H1 (cell line): Measurements from ENCODE around the gene MBP. TPM values are rescaled to one million over a fixed set of nuclear protein-coding genes. Genes with fewer than 3 reads are reported as not detected.

Source experiments
- CTCF ChIA-PET: fragments of 300-600 bp; sonication (Branson Sonifier 250); formaldehyde crosslinking; loops from one replicate; lab custom pipeline; 2021; ENCODE audit not compliant: partially characterized antibody; lab: Charles Lee
- POLR2A ChIA-PET: fragments of 300-600 bp; sonication (Branson Sonifier 250); formaldehyde crosslinking; loops from one replicate; lab custom pipeline; 2021; ENCODE audit warnings: inconsistent platforms; ENCODE audit not compliant: partially characterized antibody; lab: Charles Lee
- DNase-seq, 2 experiments: peaks; one replicate each; pipeline versions ENCODE4 v3.0.0 to v3.0.0-alpha.2; 2010 to 2022; ENCODE audit warnings: low spot score in 2 of 2, low read depth in 1 of 2, mixed read lengths in 1 of 2
- FAIRE-seq: peaks from 2 replicates; lab custom pipeline; 2011; peaks lifted over from hg19 to GRCh38; lab: Jason Lieb, UNC
- H2AFZ ChIP-seq: 2 replicates; pipeline ENCODE4 v1.8.1; 2012; ENCODE audit warnings: low read length, inconsistent platforms
- H2AK5ac ChIP-seq: 2 replicates; pipeline ENCODE4 v1.6.1; 2013; ENCODE audit warnings: low read depth, low read length
- H2BK120ac ChIP-seq: replicated peaks from 2 replicates; pipeline ENCODE3; 2013; ENCODE audit warnings: low read depth, low read length, inconsistent platforms
- H2BK12ac ChIP-seq: 2 replicates; pipeline ENCODE4 v1.6.1; 2013; ENCODE audit warnings: low read depth, low read length
- H2BK15ac ChIP-seq: 2 replicates; pipeline ENCODE4 v1.6.1; 2013; ENCODE audit warnings: low read length
- H2BK20ac ChIP-seq: 2 replicates; pipeline ENCODE4 v1.6.1; 2013; ENCODE audit warnings: low read length
- H2BK5ac ChIP-seq: 2 replicates; pipeline ENCODE4 v1.6.1; 2013; ENCODE audit warnings: low read depth, low read length
- H3K14ac ChIP-seq: 2 replicates; pipeline ENCODE4 v1.6.1; 2013; ENCODE audit warnings: inconsistent platforms; ENCODE audit not compliant: insufficient read length
- H3K18ac ChIP-seq: 2 replicates; pipeline ENCODE4 v1.6.1; 2013; ENCODE audit warnings: low read length; ENCODE audit errors: extremely low read depth
- H3K23ac ChIP-seq: 2 replicates; pipeline ENCODE4 v1.6.1; 2013; ENCODE audit warnings: inconsistent platforms; ENCODE audit not compliant: insufficient read length
- H3K23me2 ChIP-seq: 2 replicates; pipeline ENCODE4 v1.6.1; 2013; ENCODE audit warnings: low read depth, low read length
- H3K27ac ChIP-seq: 2 replicates; pipeline ENCODE4 v1.6.1; 2011; ENCODE audit warnings: low read depth, low read length, inconsistent platforms
- H3K27me3 ChIP-seq, 4 experiments: replicated peaks in 1 of 4; 1 replicate in 1 of 4; 2 replicates in 3 of 4; pipeline versions ENCODE4 v1.6.1 to v1.8.1; 2011 to 2013; ENCODE audit warnings: low read length in 3 of 4, mild to moderate bottlenecking in 3 of 4, inconsistent platforms in 2 of 4, mixed read lengths in 2 of 4, moderate library complexity in 1 of 4; ENCODE audit not compliant: control insufficient read depth in 3 of 4, insufficient read depth in 3 of 4; ENCODE audit errors: extremely low read depth in 1 of 4
- H3K36me3 ChIP-seq, 4 experiments: 2 replicates each; pipeline versions ENCODE4 v1.6.1 to v1.8.1; 2011 to 2013; ENCODE audit warnings: mild to moderate bottlenecking in 4 of 4, low read length in 3 of 4, moderate library complexity in 2 of 4, control low read depth in 1 of 4, inconsistent platforms in 1 of 4; ENCODE audit not compliant: insufficient read depth in 4 of 4, control insufficient read depth in 2 of 4
- H3K4ac ChIP-seq: replicated peaks from 2 replicates; pipeline ENCODE3; 2013; ENCODE audit warnings: low read length, low read depth, mixed read lengths, inconsistent platforms; ENCODE audit not compliant: insufficient read length
- H3K4me1 ChIP-seq, 4 experiments: replicated peaks in 1 of 4; 1 replicate in 1 of 4; 2 replicates in 3 of 4; pipeline versions ENCODE4 v1.6.1 to v1.8.1; 2011 to 2013; ENCODE audit warnings: low read length in 3 of 4, inconsistent platforms in 2 of 4, mixed read lengths in 1 of 4; ENCODE audit not compliant: insufficient read depth in 4 of 4, control insufficient read depth in 3 of 4
- H3K4me2 ChIP-seq, 2 experiments: 2 replicates each; pipeline versions ENCODE4 v1.6.1 to v1.8.1; 2011 to 2013; ENCODE audit warnings: low read depth in 2 of 2, low read length in 2 of 2, control low read depth in 1 of 2, inconsistent platforms in 1 of 2, mild to moderate bottlenecking in 1 of 2; ENCODE audit not compliant: insufficient read depth in 1 of 2
- H3K4me3 ChIP-seq, 4 experiments: fragments of 200-600, 300-600 bp in 1 of 4; sonication (generic), shearing (Covaris generic), sonication (Bioruptor Twin) in 1 of 4; 2 replicates each; pipeline versions ENCODE4 v1.5.1 to v1.8.1; 2011 to 2016; ENCODE audit warnings: low read length in 4 of 4, low read depth in 3 of 4, control low read depth in 2 of 4, inconsistent platforms in 2 of 4, mild to moderate bottlenecking in 2 of 4, mixed read lengths in 1 of 4, moderate library complexity in 1 of 4; ENCODE audit not compliant: insufficient read depth in 2 of 4; ENCODE audit errors: extremely low read depth in 1 of 4
- H3K56ac ChIP-seq: replicated peaks from 2 replicates; pipeline ENCODE3; 2013; ENCODE audit warnings: low read depth, mild to moderate bottlenecking, mixed read lengths, low read length, inconsistent platforms; ENCODE audit not compliant: insufficient read length
- H3K79me1 ChIP-seq: 2 replicates; pipeline ENCODE4 v1.6.1; 2013; ENCODE audit warnings: low read depth, low read length, control low read depth
- H3K79me2 ChIP-seq, 2 experiments: 2 replicates each; pipeline versions ENCODE4 v1.6.1 to v1.8.1; 2012 to 2013; ENCODE audit warnings: low read length in 2 of 2, mild to moderate bottlenecking in 2 of 2, inconsistent platforms in 1 of 2; ENCODE audit not compliant: insufficient read depth in 2 of 2, control insufficient read depth in 1 of 2
- H3K9ac ChIP-seq, 4 experiments: replicated peaks in 1 of 4; 1 replicate in 1 of 4; 2 replicates in 3 of 4; pipeline versions ENCODE4 v1.6.1 to v1.8.1; 2011 to 2013; ENCODE audit warnings: low read depth in 3 of 4, low read length in 3 of 4, control low read depth in 2 of 4, mild to moderate bottlenecking in 2 of 4, moderate library complexity in 2 of 4, inconsistent platforms in 1 of 4; ENCODE audit errors: extremely low read depth in 1 of 4
- H3K9me3 ChIP-seq, 2 experiments: 2 replicates each; pipeline versions ENCODE4 v1.6.1 to v1.8.1; 2012 to 2013; ENCODE audit warnings: mild to moderate bottlenecking in 2 of 2, moderate library complexity in 2 of 2, control low read depth in 1 of 2, inconsistent platforms in 1 of 2, low read depth in 1 of 2, low read length in 1 of 2, mixed read lengths in 1 of 2; ENCODE audit not compliant: insufficient read depth in 2 of 2
- H4K20me1 ChIP-seq, 2 experiments: replicated peaks in 1 of 2; 2 replicates each; pipeline versions ENCODE3 to v1.8.1; 2011 to 2013; ENCODE audit warnings: inconsistent platforms in 2 of 2, low read length in 2 of 2, mild to moderate bottlenecking in 1 of 2; ENCODE audit not compliant: insufficient read depth in 2 of 2, control insufficient read depth in 1 of 2
- H4K5ac ChIP-seq: 2 replicates; pipeline ENCODE4 v1.6.1; 2013; ENCODE audit warnings: low read length, low read depth, mixed read lengths, inconsistent platforms; ENCODE audit not compliant: insufficient read length
- H4K8ac ChIP-seq: 2 replicates; pipeline ENCODE4 v1.8.0; 2013; ENCODE audit warnings: mild to moderate bottlenecking, moderate library complexity, low read length, inconsistent platforms; ENCODE audit not compliant: insufficient read depth; ENCODE audit errors: extremely low read depth
- H4K91ac ChIP-seq: replicated peaks from 2 replicates; pipeline ENCODE3; 2013; ENCODE audit warnings: low read length, mixed read lengths, inconsistent platforms; ENCODE audit not compliant: insufficient read length
- CBX5 ChIP-seq: fragments of 300-800, 300-1000 bp; sonication (generic); IDR thresholded peaks from 2 replicates; pipeline ENCODE4 v1.7.1; 2016; ENCODE audit warnings: antibody characterized with exemption, low read length, low read depth
- CEBPB ChIP-seq: IDR thresholded peaks from 2 replicates; pipeline ENCODE4 v1.6.1; 2012; ENCODE audit warnings: low read depth, low read length
- CTBP2 ChIP-seq: IDR thresholded peaks from 2 replicates; pipeline ENCODE4 v1.7.0; 2011; ENCODE audit warnings: borderline replicate concordance, mild to moderate bottlenecking, moderate library complexity, mixed read lengths, low read length; ENCODE audit not compliant: insufficient read depth, insufficient read length
- E2F6 ChIP-seq: IDR thresholded peaks from 2 replicates; pipeline ENCODE4 v1.6.1; 2012; ENCODE audit warnings: inconsistent platforms
- GTF2F1 ChIP-seq: IDR thresholded peaks from 2 replicates; pipeline ENCODE4 v1.6.1; 2012; ENCODE audit warnings: low read depth, low read length, improper control_type of control experiment, borderline replicate concordance
- POLR2AphosphoS5 ChIP-seq: IDR thresholded peaks from 2 replicates; pipeline ENCODE4 v1.6.1; 2011; ENCODE audit warnings: low read depth, low read length
- RNF2 ChIP-seq: fragments of 200-900, 300-1000 bp; sonication (generic); IDR thresholded peaks from 2 replicates; pipeline ENCODE4 v1.7.1; 2016; ENCODE audit warnings: borderline replicate concordance, low read depth, mild to moderate bottlenecking, antibody characterized with exemption, low read length; ENCODE audit not compliant: poor library complexity, severe bottlenecking; ENCODE audit errors: missing control alignments
- RXRA ChIP-seq: IDR thresholded peaks from 2 replicates; pipeline ENCODE4 v1.6.1; 2011; ENCODE audit warnings: low read depth, mild to moderate bottlenecking, low read length, moderate library complexity; ENCODE audit not compliant: insufficient read depth
- SP2 ChIP-seq: IDR thresholded peaks from 2 replicates; pipeline ENCODE4 v1.6.1; 2012; ENCODE audit warnings: mild to moderate bottlenecking, low read length, inconsistent platforms
- TBP ChIP-seq: IDR thresholded peaks from 2 replicates; pipeline ENCODE4 v1.6.1; 2011; ENCODE audit warnings: low read depth, low read length, improper control_type of control experiment
- YY1 ChIP-seq: IDR thresholded peaks from 2 replicates; pipeline ENCODE4 v1.6.1; 2011; ENCODE audit warnings: low read depth, mild to moderate bottlenecking, low read length
- WGBS, 2 experiments: shearing (Covaris generic) in 1 of 2; methylation state at CpG; one replicate each; pipeline versions ENCODE4 v1.1.6 to v1.1.7; 2013 to 2015; ENCODE audit warnings: low lambda C conversion rate in 2 of 2, mixed read lengths in 2 of 2, inconsistent platforms in 1 of 2, low coverage in 1 of 2, missing lambda C conversion rate in 1 of 2; ENCODE audit not compliant: insufficient replicate concordance in 2 of 2, insufficient coverage in 1 of 2, insufficient read length in 1 of 2; ENCODE audit errors: extremely low coverage in 1 of 2, missing lambda C conversion rate in 1 of 2; 5-methylcytosine and 5-hydroxymethylcytosine counted together
- polyA plus RNA-seq, 7 experiments: library from polyadenylated mRNA; depleted of rRNA in 3 of 7; stranded (reverse) in 5 of 7; unstranded in 2 of 7; fragments of >200 nt in 5 of 7; fragments of 200-250 nt in 2 of 7; gene quantifications; 1 replicate in 5 of 7; 2 replicates in 1 of 7; 4 replicates in 1 of 7; pipeline versions ENCODE4 v1.2.1 to v1.2.3, GENCODE V29; 2011 to 2013; ENCODE audit warnings: missing spikeins in 2 of 7, mixed read lengths in 2 of 7
- total RNA-seq: library from RNA; stranded (reverse); fragmentation: NEBNext Ultra II Directional; extraction: Animal tissue kit (Norgen Biotek cat#: 25700); gene quantifications from 2 replicates; pipeline ENCODE4 v1.2.1, GENCODE V29; 2021
- TF ChIP-seq, protein P1 (sequence below): IDR thresholded peaks from 2 replicates; pipeline ENCODE4 v1.6.1; 2011; ENCODE audit warnings: low read length, improper control_type of control experiment

Gene MBP
- total and polyA plus RNA-seq, 2 of the 8 experiments (the other 6 are each of a cell fraction or from before 2014, with no cell fraction given), result 7.7 to 19.2 TPM

- Histone ChIP-seq H3K36me3 (no peaks in the 10 kb centered on the region), H3K79me1 (no peaks in the 10 kb centered on the region; the same call in 1 of the 2 replicates), H2BK12ac (no peak overlapping the region), H3K27ac (no peak overlapping the region), H3K23ac (no peak overlapping the region), H3K27me3 (no peaks in the 10 kb centered on the region), H2BK120ac (no peak overlapping the region), H3K79me2 (no peaks in the 10 kb centered on the region), H3K4me1 (peaks cover 0 to 4% (median 3%) of the 10 kb centered on the region in 4 experiments; a peak in 6 of 7 replicates), H2AK5ac (no peak overlapping the region), H3K4me2 (no peak overlapping the region), H4K5ac (no peak overlapping the region), H4K8ac (no peak overlapping the region), H3K9ac (no peak overlapping the region), H3K4me3 (no peak overlapping the region), H3K23me2 (no peaks in the 10 kb centered on the region), H4K91ac (no peak overlapping the region), H2AFZ (no peak overlapping the region), H2BK15ac (no peak overlapping the region), H2BK20ac (no peak overlapping the region), H3K14ac (no peak overlapping the region), H3K4ac (no peak overlapping the region), H2BK5ac (no peak overlapping the region), H3K9me3 (no peaks in the 10 kb centered on the region; a peak in 1 of 4 replicates), H3K56ac (no peak overlapping the region), H3K18ac (no peak overlapping the region), H4K20me1 (no peaks in the 10 kb centered on the region)
- POLR2A ChIA-PET, result no interaction called here
- FAIRE-seq (no peak), DNase-seq (no peak)
- CTCF ChIA-PET, result interaction anchor here (0.9 to 1.0 kb wide), 2 partner anchors 17 to 104 kb away, joined by 3 read pairs; no protein-coding TSS in a partner anchor
- 96% methylated on average over 28 of the region's 28 CpGs; no CpG with 5 or more reads in 1 of the 2 experiments for WGBS, 2 experiments
- TF ChIP-seq YY1 (no peak), GTF2F1 (no peak), CBX5 (no peak), TBP (no peak), E2F6 (no peak), RNF2 (no peak), RXRA (no peak), SP2 (no peak), CEBPB (no peak), CTBP2 (no peak), POLR2AphosphoS5 (no peak)
- TF ChIP-seq, protein P1, sequence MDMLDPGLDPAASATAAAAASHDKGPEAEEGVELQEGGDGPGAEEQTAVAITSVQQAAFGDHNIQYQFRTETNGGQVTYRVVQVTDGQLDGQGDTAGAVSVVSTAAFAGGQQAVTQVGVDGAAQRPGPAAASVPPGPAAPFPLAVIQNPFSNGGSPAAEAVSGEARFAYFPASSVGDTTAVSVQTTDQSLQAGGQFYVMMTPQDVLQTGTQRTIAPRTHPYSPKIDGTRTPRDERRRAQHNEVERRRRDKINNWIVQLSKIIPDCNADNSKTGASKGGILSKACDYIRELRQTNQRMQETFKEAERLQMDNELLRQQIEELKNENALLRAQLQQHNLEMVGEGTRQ, result no peak
These were observed 106.7 kb downstream of the MBP start for GRCh38 chr18:77025831-77026363.
